ENCODE measurements around the gene KCNJ11.
A peak's percentile ranks its signal among the peaks of the same experiment; 100 is the strongest.

KCNJ11 gene

GRCh38 chr11:17353821-17354600, 34.4 kb downstream of the KCNJ11 start:
- DNase-seq (ENCODE audit: low spot score), result peak; percentile 16

- DNase-seq (ENCODE audit: low spot score), result peak; percentile 43
Observed at GRCh38 chr11:17352950-17353820, 35.3 kb downstream of the KCNJ11 start.

GRCh38 chr11:17351510-17352176, 36.8 kb downstream of the KCNJ11 start, which contains the start of gene NCR3LG1:
NCR3LG1 (plus strand) TSS chr11:17351800; CDS start chr11:17351970, 170 bp downstream.
- DNase-seq (ENCODE audit: low spot score), result peak; percentile 59

- DNase-seq (ENCODE audit: low spot score), result peak; percentile 14
Observed at GRCh38 chr11:17351172-17351509, 37.3 kb downstream of the KCNJ11 start.

GRCh38 chr11:17350455-17351171, 37.8 kb downstream of the KCNJ11 start:
- DNase-seq (ENCODE audit: low spot score), result no peak

GRCh38 chr11:17347676-17348075, 40.8 kb downstream of the KCNJ11 start:
- DNase-seq (ENCODE audit: low spot score), result no peak

GRCh38 chr11:17343907-17344306, 44.6 kb downstream of the KCNJ11 start:
- DNase-seq (ENCODE audit: low spot score), result no peak

- DNase-seq (ENCODE audit: low spot score), result no peak
Observed at GRCh38 chr11:17343257-17343656, 45.2 kb downstream of the KCNJ11 start.

All from germinal center (tissue), 1 donor.